Measurements from ENCODE around the gene DRAXIN. TPM values are rescaled to one million over a fixed set of nuclear protein-coding genes. Genes with fewer than 3 reads are reported as not detected.

The DRAXIN gene
- total RNA-seq, 8 experiments from 2014 or later = 0.10 to 100 (median 78.0) TPM; not detected in 1

DNA sequence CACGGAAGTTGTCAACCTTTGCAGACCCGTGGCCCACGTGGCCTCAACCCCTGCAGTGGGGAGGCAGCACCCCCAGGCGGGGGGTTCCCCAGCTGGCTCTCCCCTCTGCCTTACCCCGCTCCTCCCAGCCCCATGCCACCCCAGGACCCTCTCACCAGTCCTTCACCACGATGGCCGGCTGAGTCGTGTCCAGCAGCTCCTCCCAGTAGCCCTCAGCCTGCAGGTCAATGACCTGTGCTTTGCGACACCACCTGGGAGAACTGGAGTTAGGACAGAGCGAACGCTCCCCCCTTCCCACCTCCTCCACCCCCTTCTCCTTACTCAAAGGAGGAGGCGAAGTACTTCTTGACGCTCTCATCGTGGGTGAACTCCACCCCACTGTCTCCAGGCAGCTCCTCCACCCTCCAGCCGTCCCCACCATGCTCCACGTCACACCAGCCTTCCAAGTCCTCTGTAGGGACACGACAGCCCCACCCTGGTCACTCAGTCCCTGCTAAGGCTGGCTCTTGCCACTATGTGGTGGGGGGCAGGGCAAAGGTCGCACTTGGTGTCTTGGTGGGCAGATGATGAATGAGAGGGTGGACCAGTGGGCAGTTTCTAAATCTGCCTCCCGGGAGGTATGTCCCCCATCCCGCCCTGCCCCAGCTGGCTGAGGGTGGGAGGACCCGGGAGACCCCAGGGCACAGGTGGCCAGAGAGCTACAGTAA, 41.7 kb upstream of the DRAXIN start:
- WGBS, 10 experiments = 5 to 50% (median 27%) methylated on average over 2 to 7 of the region's 21 CpGs; no CpG with 5 or more reads in 6 of the 10 experiments
- in situ Hi-C loops (cut with MboI; ENCODE audit: low pct_unique_long_range_greater_than_20kb in 2 of 9, low sequenced_read_pairs in 9 of 9, unreplicated experiment in 9 of 9) = loop anchor here in 8 of 9 experiments (10.0 to 25.0 kb wide), 7 partner anchors 65 to 615 kb away; partner anchors contain the start of genes MASP2 (in 4 of the 8) and DISP3 (in 1 of the 8)
- Histone ChIP-seq H3K27ac (no peak overlapping the region), H3K4me1 (replicated peaks in 1 of 2) (peaks cover 2 to 11% of the 10 kb centered on the region in 2 donors), H3K4me3 (no peak overlapping the region)
- peak in 2 of 8 experiments; percentile 9 to 13 for ATAC-seq (replicated peaks in 6 of 8)

DNA sequence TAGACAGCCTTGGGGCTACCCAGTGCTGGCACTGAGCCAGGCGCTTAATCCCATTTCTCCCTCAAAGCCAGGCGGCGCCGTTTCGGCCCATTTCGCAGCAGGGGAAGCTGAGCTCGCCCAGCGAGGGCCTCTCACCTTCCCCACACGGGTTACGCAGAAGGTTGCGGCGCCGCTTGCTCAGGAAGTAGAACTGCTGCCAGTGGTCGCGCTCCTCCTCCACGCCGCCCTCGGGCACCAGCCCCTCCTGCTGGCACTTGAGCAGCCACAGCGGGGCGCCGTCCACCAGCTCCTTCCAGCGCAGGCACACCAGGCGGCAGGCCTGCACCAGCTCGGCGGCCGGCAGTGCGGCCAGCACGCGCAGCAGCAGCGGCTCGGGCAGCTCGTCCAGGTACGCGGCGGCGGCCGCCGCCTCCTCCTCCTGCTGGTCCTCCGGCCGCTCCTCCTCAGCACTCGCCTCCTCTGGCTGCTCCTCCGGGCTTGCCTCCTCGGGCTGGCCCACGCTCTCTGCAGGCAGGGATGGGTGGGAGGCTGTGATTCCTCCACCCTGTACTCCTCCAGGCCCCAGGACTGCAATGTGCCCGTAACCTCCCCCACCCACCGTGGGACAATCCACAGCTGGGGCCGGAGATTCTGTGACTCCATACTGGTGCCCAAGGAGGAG, 41.0 kb upstream of the DRAXIN start:
- in situ Hi-C loops (cut with MboI; ENCODE audit: low pct_unique_long_range_greater_than_20kb in 2 of 9, low sequenced_read_pairs in 9 of 9, unreplicated experiment in 9 of 9) = loop anchor here in 1 of 9 experiments (10.0 kb wide), 1 partner anchor 64 kb away; no protein-coding TSS in a partner anchor
- no peak overlapping the region for H3K27ac ChIP-seq
- peak; percentile 20 to 74 (median 32) for ATAC-seq (replicated peaks in 6 of 8)
- whole genome bisulfite sequencing, 10 experiments = 8 to 23% (median 12%) methylated on average over 3 to 42 of the region's 47 CpGs; no CpG with 5 or more reads in 4 of the 10 experiments
- H3K4me3 ChIP-seq = no peak overlapping the region
- H3K4me1 ChIP-seq (replicated peaks in 1 of 2) = peaks cover 4 to 13% of the 10 kb centered on the region in 2 donors

DNA sequence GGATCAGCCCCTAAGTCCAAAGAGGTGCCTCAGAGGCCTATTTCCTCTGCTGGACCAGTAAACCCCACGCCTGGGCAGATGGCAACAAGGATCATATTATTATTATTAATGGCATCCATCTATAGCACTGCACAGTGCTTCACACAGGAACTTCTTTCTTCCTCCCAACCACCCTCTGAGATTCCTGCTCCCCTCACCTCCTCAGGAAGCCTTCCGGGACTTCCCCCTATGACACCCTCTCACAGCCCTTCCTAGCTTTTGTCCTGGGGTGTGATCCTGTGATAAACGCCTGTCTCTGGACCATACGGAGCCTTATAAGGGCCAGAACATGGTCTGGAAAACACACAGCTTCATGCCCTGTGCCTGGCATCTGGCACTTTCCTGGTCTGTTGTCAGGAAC, 40.5 kb upstream of the DRAXIN start:
- in situ Hi-C loops (cut with MboI; ENCODE audit: low pct_unique_long_range_greater_than_20kb in 2 of 9, low sequenced_read_pairs in 9 of 9, unreplicated experiment in 9 of 9) = loop anchor here in 1 of 9 experiments (10.0 kb wide), 1 partner anchor 64 kb away; no protein-coding TSS in a partner anchor
- Histone ChIP-seq H3K4me3 (no peak overlapping the region), H3K27ac (no peak overlapping the region), H3K4me1 (replicated peaks in 1 of 2) (peaks cover 9 to 19% of the 10 kb centered on the region in 2 donors)
- 40 to 94% (median 77%) methylated on average over 1 to 4 of the region's 4 CpGs; no CpG with 5 or more reads in 3 of the 10 experiments for WGBS, 10 experiments
- ATAC-seq (replicated peaks in 6 of 8) = no peak

DNA sequence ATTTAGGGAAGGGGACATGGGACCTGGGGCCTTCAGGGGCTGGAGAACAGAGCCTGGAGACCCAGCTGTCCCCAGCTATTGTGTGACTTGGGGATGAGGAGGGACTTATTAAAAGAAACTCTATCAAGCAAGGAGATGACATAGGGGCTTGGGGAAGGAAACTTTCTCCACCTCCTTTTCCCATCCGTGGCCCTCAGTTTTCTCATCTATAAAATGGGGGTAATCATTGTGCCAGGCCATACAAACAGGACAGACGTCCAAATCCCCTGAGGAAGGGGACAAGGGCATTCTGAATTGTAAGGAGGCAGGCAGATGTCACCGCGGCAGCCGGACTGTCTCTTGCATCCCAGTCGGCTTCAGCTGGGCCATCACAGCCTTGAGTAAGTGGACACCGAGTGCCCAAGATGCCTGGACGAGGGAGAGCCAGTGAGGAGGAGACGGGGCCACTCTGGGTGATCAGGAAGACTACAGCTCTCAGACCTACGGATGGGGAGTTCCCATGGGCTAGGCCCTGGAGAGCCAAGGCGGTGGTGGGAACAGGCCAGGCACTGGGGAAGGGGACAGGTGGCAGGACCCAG, 39.2 kb upstream of the DRAXIN start:
- Histone ChIP-seq H3K4me1 (replicated peaks in 1 of 2) (peaks cover 10 to 20% of the 10 kb centered on the region in 2 donors), H3K27ac (no peak overlapping the region), H3K4me3 (no peak overlapping the region)
- 40 to 90% (median 80%) methylated on average over 1 to 8 of the region's 11 CpGs; no CpG with 5 or more reads in 3 of the 10 experiments for WGBS, 10 experiments
- no peak for ATAC-seq (replicated peaks in 6 of 8)
- in situ Hi-C loops (cut with MboI; ENCODE audit: low pct_unique_long_range_greater_than_20kb in 2 of 9, low sequenced_read_pairs in 9 of 9, unreplicated experiment in 9 of 9) = loop anchor here in 1 of 9 experiments (10.0 kb wide), 1 partner anchor 63 kb away; no protein-coding TSS in a partner anchor

DNA sequence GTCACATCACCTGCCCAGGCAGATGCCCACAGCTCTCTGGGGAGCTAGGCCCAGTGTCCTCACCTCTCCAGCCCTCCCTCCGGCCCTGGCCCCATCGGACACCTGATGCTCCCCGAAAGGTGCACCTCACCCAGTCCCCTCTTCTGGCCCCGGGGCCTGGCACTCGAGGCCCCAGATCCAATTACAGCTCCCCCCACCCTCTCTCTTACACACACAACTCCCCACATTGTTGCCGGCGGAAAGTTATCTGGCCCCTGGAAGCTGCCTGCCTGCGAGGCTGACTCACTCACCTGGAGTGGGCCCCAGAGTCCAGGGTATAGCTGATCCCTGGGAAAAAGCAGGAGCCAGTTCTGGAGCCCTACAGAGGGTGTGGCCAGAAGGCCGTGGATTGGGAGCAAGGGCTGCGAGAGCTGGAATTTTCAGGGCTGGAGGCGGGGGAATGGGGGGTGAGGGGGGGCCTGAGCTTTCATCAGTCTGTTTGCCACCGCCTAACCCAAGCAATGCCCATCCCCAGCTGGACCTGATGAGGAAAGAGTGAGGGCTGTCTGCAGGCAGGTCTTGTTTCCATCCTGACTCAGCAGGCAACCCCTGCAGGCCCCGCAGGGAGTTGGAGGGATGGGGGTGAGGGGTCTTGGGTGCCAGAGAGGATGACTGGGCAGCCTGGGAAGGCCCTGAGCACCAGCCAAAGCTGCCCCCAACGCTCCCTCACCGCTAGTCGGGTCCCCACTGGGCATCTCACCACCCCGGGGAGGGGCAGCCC, 38.2 kb upstream of the DRAXIN start:
- H3K4me1 ChIP-seq (replicated peaks in 1 of 2) = peaks cover 10 to 19% of the 10 kb centered on the region in 2 donors
- no peak overlapping the region for H3K27ac ChIP-seq
- ATAC-seq (replicated peaks in 6 of 8) = no peak
- in situ Hi-C loops (cut with MboI; ENCODE audit: low pct_unique_long_range_greater_than_20kb in 2 of 9, low sequenced_read_pairs in 9 of 9, unreplicated experiment in 9 of 9) = loop anchor here in 1 of 9 experiments (10.0 kb wide), 1 partner anchor 62 kb away; no protein-coding TSS in a partner anchor
- peak overlapping the region in 1 of 5 donors; percentile 98 for H3K4me3 ChIP-seq
- 100% methylated on average over 1 of the region's 17 CpGs; no CpG with 5 or more reads in 9 of the 10 experiments for WGBS, 10 experiments

DNA sequence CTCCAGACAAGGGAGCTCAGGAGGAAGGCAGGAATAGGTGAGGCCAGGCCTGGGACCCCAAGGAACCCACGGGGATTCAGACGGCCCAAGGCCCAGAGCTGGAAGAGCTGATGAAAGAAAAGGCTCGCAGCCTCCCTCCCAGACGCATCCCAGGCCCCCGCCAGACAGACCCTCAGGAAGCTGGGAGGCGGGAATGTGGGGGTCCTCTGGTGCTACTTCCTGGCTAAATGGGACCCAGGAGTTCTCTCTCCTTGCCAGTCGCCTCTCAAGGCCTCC, 37.7 kb upstream of the DRAXIN start:
- Histone ChIP-seq H3K4me1 (replicated peaks in 1 of 2) (peaks cover 10 to 14% of the 10 kb centered on the region in 2 donors), H3K27ac (no peak overlapping the region), H3K4me3 (peak overlapping the region; percentile 52 to 98 (median 73))
- 20 to 79% (median 62%) methylated on average over 1 to 3 of the region's 7 CpGs; no CpG with 5 or more reads in 6 of the 10 experiments for WGBS, 10 experiments
- ATAC-seq (replicated peaks in 6 of 8) = peak in 3 of 8 experiments; percentile 0 to 1 (median 0)
- in situ Hi-C loops (cut with MboI; ENCODE audit: low pct_unique_long_range_greater_than_20kb in 2 of 9, low sequenced_read_pairs in 9 of 9, unreplicated experiment in 9 of 9) = loop anchor here in 1 of 9 experiments (10.0 kb wide), 1 partner anchor 61 kb away; no protein-coding TSS in a partner anchor

DNA sequence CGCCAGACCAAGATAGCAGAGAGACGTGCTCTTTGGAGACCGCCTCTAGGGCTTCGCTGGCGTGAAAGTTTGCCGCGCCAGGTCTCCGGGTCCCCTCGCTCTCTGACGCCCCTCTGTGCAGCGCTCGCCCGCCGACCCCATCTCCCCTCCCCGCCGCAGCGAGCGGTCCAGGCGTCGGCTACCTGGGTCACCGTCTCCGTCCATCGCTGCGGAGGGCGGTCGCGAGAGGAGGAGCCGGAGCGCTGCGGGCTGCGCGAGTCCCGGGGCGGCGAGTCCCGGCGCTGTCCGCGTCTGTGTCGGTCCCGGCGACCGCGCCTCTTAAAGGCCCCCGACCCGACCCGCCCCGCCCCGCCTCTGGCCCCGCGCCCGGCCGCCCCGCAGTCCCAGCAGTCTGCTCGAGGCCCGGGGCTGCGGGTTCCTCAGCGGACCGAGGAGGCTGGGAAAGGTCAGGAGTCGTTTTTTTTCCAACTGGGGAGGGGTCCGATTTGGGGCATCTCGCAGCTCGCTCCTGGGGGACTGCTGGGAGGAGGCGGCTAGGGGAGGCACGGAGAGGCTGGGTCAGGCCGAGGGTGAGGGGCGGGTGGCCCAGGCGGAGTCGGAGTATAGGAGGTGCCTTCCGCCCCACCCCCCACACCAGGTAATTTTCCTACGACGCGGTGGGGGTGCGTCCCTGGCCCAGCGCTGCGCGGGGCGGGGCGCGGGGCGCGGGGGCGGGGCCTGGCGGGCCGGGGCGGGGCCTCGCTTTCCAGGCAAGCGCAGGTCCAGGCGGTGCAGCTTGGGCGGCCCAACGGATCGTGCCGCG, 37.2 kb upstream of the DRAXIN start, which contains the start of the genes FBXO2 and FBXO44:
Gene FBXO2, minus strand, starts transcription at position 293 of the 802 bp plus-strand sequence. Its CDS starts 89 bp downstream, at position 204.
Gene FBXO44, plus strand, starts transcription at position 741 of the 802 bp plus-strand sequence. CDS start 959 bp downstream, outside the sequence.
- Histone ChIP-seq H3K4me3 (peak within 1 kb of the TSS; percentile 52 to 98 (median 73)), H3K4me1 (replicated peaks in 1 of 2) (peaks cover 10 to 13% of the 10 kb centered on the region in 2 donors), H3K27ac (peak within 1 kb of the TSS in 1 of 2 donors; percentile 16)
- peak; percentile 64 to 82 (median 78) for ATAC-seq (replicated peaks in 6 of 8)
- in situ Hi-C loops (cut with MboI; ENCODE audit: low pct_unique_long_range_greater_than_20kb in 2 of 9, low sequenced_read_pairs in 9 of 9, unreplicated experiment in 9 of 9) = loop anchor here in 1 of 9 experiments (10.0 kb wide), 1 partner anchor 60 kb away; no protein-coding TSS in a partner anchor
- 16 to 60% (median 35%) methylated on average over 2 to 6 of the region's 94 CpGs; no CpG with 5 or more reads in 6 of the 10 experiments for WGBS, 10 experiments

DNA sequence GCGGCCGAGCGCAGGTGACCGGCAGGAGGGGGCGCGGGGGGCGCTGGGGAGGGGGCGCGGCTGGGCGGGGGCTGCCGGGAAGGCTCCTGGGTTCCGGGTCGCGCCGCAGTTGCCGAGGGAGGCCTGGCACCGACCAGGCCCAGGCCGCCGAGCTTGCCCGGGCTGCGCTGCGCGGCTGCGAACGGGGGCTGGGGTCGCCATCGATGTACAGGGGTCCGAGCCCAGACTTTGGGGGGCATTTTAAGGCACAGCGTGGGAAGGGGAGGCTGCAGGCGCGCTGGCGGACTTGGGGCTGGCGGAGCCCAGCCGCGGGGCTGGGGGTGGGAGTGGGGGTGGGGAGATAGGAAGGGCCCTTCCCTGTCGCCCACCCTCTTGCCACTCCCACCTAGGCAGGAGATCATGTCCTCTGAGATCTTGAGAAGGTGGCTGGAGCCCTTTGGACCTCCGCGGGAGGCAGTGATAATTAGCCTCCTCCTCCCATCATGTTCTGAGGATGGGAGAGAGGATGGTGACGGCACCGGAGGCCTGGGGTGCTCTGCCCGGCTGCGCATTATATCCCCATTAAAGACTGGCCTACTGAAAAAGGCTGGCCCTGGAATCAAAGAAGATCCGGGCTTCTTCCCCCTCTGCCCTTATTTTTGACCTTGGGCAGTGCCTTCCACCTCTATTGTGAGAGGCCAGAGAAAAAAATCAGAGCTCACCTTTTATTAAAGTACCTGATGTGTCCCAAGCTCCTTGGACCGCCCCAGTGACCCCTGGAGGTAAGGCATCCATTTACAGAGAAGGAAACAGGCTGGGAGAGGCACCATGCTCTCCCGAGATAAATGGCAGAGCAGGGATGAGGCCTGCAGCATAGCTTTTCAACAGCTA, 36.3 kb upstream of the DRAXIN start:
- in situ Hi-C loops (cut with MboI; ENCODE audit: low pct_unique_long_range_greater_than_20kb in 2 of 9, low sequenced_read_pairs in 9 of 9, unreplicated experiment in 9 of 9) = loop anchor here in 1 of 9 experiments (10.0 kb wide), 1 partner anchor 60 kb away; no protein-coding TSS in a partner anchor
- peaks cover 10 to 13% of the 10 kb centered on the region in 2 donors for H3K4me1 ChIP-seq (replicated peaks in 1 of 2)
- WGBS, 10 experiments = 0 to 57% (median 20%) methylated on average over 1 to 7 of the region's 45 CpGs; no CpG with 5 or more reads in 3 of the 10 experiments
- peak overlapping the region; percentile 52 to 98 (median 73) for H3K4me3 ChIP-seq
- H3K27ac ChIP-seq = peak overlapping the region in 1 of 2 donors; percentile 16
- ATAC-seq (replicated peaks in 6 of 8) = peak in 5 of 8 experiments; percentile 2 to 41 (median 10)

DNA sequence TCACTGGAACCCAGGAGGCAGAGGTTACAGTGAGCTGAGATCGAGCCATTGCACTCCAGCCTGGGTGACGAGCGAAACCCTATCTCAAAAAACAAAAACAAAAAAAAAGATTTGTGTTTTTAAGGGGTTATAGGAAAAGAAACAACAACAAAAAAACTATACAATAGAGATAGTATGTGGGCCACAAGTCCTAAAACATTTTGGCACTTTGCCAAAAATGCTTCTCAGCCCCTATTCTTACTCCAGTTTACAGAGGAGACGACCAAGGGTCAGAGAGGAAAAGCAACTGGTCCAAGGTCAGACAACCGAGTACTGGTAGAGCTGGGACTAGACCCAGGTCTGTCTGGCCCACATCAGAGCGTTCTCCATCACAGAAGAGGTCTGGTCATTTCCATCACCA, 33.9 kb upstream of the DRAXIN start:
- H3K27ac ChIP-seq = no peak overlapping the region
- 70 to 100% (median 88%) methylated on average over 1 to 6 of the region's 6 CpGs for WGBS, 10 experiments
- peaks cover 7 to 9% of the 10 kb centered on the region in 2 donors for H3K4me1 ChIP-seq (replicated peaks in 1 of 2)
- no peak for ATAC-seq (replicated peaks in 6 of 8)
- in situ Hi-C loops (cut with MboI; ENCODE audit: low pct_unique_long_range_greater_than_20kb in 2 of 9, low sequenced_read_pairs in 9 of 9, unreplicated experiment in 9 of 9) = loop anchor here in 1 of 9 experiments (10.0 kb wide), 1 partner anchor 57 kb away; no protein-coding TSS in a partner anchor
- no peak overlapping the region for H3K4me3 ChIP-seq

DNA sequence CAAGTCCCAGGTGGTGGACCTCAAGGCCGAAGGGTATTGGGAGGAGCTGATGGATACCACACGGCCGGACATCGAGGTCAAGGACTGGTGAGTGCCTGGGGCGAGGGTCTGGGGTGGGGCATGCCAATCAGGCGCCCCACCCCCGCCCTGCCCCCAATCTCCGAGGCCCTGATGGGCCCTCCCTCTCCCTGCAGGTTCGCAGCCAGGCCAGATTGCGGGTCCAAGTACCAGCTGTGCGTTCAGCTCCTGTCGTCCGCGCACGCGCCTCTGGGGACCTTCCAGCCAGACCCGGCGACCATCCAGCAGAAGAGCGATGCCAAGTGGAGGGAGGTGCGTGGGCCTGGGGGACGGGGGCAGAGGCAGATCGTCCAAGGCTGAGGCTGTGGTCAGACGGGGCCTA, 33.0 kb upstream of the DRAXIN start:
- Histone ChIP-seq H3K4me3 (no peak overlapping the region), H3K4me1 (replicated peaks in 1 of 2) (peaks cover 7 to 9% of the 10 kb centered on the region in 2 donors), H3K27ac (no peak overlapping the region)
- no peak for ATAC-seq (replicated peaks in 6 of 8)
- 85% methylated on average over 4 of the region's 23 CpGs; no CpG with 5 or more reads in 9 of the 10 experiments for WGBS, 10 experiments
- in situ Hi-C loops (cut with MboI; ENCODE audit: low pct_unique_long_range_greater_than_20kb in 2 of 9, low sequenced_read_pairs in 9 of 9, unreplicated experiment in 9 of 9) = loop anchor here in 1 of 9 experiments (10.0 kb wide), 1 partner anchor 56 kb away; no protein-coding TSS in a partner anchor
